Nephron (organoid): Measurements from ENCODE around the gene ZSWIM6.
"Not testable (repeated sequence)": the region's sequence is repeated elsewhere in the genome, so short reads cannot be mapped to it uniquely, and the experiment has no call there.

ENCODE experiments used
- H3K27ac Mint-ChIP-seq, 3 experiments: 2 replicates each; pipeline ENCODE4 v1.8.0; 2020; ENCODE audit warnings: mixed read lengths in 3 of 3, mild to moderate bottlenecking in 2 of 3, moderate library complexity in 1 of 3
- H3K27me3 Mint-ChIP-seq: 2 replicates; pipeline ENCODE4 v1.8.0; 2021; ENCODE audit warnings: low read depth, mild to moderate bottlenecking, moderate library complexity, mixed read lengths
- H3K36me3 Mint-ChIP-seq: 2 replicates; pipeline ENCODE4 v1.8.0; 2020; ENCODE audit warnings: low read depth, mixed read lengths
- H3K4me1 Mint-ChIP-seq: 2 replicates; pipeline ENCODE4 v1.8.0; 2020; ENCODE audit warnings: mixed read lengths
- H3K4me3 Mint-ChIP-seq, 3 experiments: 2 replicates each; pipeline ENCODE4 v1.8.0; 2020; ENCODE audit warnings: mild to moderate bottlenecking in 3 of 3, mixed read lengths in 3 of 3, moderate library complexity in 2 of 3
- H3K9me3 Mint-ChIP-seq: 2 replicates; pipeline ENCODE4 v1.8.0; 2020; ENCODE audit warnings: mixed read lengths
- TF ChIP-seq, protein P1 (sequence below), 3 experiments: fragments of 200-600 bp; sonication (generic); IDR thresholded peaks; one replicate each; pipeline ENCODE4 v1.5.0; 2021; ENCODE audit warnings: antibody characterized with exemption in 3 of 3; ENCODE audit not compliant: unreplicated experiment in 3 of 3

ZSWIM6 gene

DNA sequence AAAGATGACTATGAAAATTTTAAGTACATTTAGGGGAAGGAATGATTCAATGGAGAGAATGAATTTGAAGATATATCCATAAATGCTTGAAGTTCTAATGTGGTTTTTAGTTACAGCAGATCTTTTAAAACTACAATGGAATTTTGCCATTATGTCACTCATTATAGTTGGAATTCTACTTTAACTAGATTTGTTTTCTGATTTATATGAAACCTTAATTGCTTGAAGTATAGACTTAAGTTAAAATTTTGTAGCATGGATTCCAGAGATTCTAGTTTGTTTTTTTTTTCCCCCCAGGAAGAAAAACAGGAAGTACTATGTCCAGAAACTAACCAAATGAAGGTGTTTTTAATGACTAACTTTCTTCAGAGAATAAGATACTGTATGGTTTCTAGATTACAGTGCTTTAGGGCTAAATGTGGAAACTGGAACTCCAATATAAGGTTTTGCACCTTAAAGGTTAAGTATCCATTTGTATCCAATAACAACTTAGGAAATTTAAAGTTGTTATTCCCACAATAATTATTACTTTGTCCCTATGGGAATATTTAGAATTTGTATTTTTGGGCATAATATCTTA, 70.3 kb downstream of the ZSWIM6 start:
- Mint-ChIP-seq H3K36me3 (peaks cover 20% of the 10 kb centered on the region), H3K27me3 (peaks cover 3% of the 10 kb centered on the region), H3K27ac (peak overlapping the region in 2 of 3 experiments; percentile 26 to 70), H3K9me3 (no peaks in the 10 kb centered on the region), H3K4me1 (peaks cover 47% of the 10 kb centered on the region), H3K4me3 (no peak overlapping the region)
- TF ChIP-seq, protein P1, sequence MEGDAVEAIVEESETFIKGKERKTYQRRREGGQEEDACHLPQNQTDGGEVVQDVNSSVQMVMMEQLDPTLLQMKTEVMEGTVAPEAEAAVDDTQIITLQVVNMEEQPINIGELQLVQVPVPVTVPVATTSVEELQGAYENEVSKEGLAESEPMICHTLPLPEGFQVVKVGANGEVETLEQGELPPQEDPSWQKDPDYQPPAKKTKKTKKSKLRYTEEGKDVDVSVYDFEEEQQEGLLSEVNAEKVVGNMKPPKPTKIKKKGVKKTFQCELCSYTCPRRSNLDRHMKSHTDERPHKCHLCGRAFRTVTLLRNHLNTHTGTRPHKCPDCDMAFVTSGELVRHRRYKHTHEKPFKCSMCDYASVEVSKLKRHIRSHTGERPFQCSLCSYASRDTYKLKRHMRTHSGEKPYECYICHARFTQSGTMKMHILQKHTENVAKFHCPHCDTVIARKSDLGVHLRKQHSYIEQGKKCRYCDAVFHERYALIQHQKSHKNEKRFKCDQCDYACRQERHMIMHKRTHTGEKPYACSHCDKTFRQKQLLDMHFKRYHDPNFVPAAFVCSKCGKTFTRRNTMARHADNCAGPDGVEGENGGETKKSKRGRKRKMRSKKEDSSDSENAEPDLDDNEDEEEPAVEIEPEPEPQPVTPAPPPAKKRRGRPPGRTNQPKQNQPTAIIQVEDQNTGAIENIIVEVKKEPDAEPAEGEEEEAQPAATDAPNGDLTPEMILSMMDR (IDR thresholded peaks at IDR 0.05; ENCODE audit: unreplicated experiment in 3 of 3): no peak

DNA sequence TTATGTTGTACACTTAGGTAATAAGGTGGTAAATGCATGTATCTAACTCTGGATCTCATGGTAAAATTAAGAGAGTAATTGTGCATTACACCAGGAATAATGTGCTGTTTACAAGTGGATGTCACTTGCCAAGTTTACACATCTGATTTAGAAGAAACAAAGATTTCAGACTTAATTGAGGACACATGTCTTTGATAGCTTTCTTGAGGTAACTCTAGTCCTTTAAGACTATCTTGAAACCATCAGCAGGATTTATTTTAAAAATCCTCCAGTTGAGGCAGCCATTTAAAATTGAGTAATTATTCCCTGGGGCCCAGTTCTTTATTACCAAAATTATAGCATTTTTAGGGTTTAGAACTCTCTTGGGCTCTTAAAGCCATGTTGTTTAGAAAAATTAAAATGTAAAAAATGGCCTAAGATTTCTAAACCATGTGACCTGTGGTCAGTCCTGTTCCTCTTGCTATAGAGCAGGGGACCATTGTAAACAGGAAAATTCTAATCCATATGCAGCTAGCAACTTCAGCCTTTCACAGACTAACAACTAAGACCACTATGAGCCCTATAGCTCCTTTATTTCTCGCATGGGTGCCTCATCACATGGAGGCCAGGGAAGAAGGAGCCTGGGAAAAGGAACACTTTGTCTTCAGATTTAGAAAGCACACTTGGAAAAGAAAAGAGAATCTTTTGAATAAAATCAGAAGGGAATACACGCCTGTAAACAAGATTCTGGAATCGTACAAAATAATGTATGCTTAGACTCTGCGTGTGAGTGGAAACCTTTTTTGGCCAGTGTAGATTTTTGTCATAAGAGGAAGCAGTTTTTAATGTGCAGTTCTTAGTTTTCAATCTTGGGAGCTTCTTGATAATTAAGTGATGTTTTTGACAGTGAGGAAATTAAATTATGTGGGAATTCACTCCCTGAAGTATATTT, 71.2 kb downstream of the ZSWIM6 start:
- Mint-ChIP-seq H3K9me3 (no peaks in the 10 kb centered on the region), H3K36me3 (peaks cover 15% of the 10 kb centered on the region), H3K4me1 (peaks cover 55% of the 10 kb centered on the region), H3K4me3 (no peak overlapping the region), H3K27me3 (peaks cover 3% of the 10 kb centered on the region), H3K27ac (peak overlapping the region; percentile 67 to 84 (median 70))
- TF ChIP-seq, protein P1 (IDR thresholded peaks at IDR 0.05; ENCODE audit: unreplicated experiment in 3 of 3): no peak

DNA sequence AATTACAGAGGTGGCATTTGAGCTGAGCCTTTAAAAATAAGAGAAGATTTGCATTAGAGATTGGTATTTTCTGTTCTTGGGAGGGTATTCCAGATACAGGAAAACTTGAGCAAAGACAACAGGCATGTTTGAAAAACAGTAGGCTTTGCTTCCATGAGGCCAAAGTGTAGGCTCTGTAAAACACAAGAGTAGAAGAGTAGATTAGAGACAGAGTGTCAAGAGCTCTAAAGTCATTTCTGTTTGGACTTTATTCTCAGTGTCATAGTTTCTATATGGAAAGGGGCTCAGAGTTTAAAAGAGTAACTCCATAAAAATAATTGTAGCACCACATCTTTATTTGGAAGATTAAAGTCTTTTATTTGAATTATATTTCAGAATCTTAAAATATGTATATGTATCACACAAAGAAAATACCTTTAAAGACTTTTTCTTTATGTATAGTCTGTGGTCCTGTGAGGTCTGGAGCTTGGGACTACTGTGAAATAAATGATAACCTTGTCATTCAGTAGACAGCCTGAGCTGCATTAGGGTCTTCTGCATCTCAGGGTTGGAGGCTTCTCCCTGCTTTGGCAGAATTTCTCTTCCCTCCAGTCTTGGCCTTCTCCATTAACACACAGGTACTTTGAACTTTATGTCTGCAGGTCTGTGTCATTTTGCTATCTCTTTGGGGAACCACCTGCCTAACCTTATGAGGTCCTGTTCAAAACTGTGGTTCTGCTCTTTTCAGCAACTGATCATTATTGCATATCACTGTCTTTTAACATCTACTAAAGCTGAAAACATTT, 73.6 kb downstream of the ZSWIM6 start:
- Mint-ChIP-seq H3K36me3 (no peaks in the 10 kb centered on the region), H3K9me3 (no peaks in the 10 kb centered on the region), H3K4me3 (no peak overlapping the region), H3K27ac (no peak overlapping the region), H3K27me3 (peaks cover 3% of the 10 kb centered on the region), H3K4me1 (peaks cover 59% of the 10 kb centered on the region)
- TF ChIP-seq, protein P1 (IDR thresholded peaks at IDR 0.05; ENCODE audit: unreplicated experiment in 3 of 3): no peak

DNA sequence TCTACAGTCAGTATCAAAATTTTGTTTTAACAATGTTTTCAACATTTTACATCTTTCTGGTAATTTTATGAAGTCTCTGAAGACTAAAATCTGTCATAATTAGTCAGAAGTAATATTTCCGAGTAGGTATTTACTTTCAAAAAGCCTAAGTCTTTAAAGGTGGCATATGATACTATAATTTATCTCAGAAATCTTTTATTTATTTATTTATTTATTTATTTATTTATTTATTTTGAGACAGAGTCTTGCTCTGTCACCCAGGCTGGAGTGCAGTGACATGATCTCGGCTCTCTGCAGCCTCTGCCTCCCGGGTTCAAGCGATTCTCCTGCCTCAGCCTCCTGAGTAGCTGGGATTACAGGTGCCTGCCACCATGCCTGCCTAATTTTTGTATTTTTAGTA, 74.4 kb downstream of the ZSWIM6 start:
- not testable (repeated sequence) for H3K4me3 Mint-ChIP-seq, H3K27me3 Mint-ChIP-seq, H3K36me3 Mint-ChIP-seq, H3K27ac Mint-ChIP-seq, H3K9me3 Mint-ChIP-seq
- peaks cover 56% of the 10 kb centered on the region for H3K4me1 Mint-ChIP-seq

DNA sequence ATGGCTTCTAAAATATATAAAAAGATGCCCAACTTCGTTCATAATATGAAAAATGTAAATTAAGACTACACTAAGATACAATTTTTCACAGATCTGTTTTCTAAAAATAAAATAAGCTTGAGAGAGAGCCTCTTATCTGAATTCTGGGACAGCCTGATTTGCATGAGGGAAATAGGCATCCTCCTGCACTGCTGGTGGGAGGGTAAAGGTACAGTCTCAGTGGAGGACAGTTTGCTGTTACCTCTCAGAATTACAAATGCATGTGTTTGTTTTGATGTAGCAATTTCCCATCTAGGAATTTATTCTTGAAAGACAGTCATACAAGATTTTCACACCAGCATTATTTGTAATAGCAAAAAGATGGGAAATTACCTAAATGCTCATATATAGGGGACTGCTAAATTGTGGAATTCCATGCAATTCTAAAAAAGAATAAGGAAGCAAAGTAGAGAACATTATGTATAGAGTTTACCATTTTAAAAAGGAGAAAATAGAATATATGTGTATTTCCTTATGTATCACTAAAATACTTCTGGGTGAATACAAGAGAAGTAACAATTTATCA, 75.7 kb downstream of the ZSWIM6 start:
- H3K4me1 Mint-ChIP-seq: peaks cover 50% of the 10 kb centered on the region
- peaks cover 3% of the 10 kb centered on the region for H3K36me3 Mint-ChIP-seq
- H3K4me3 Mint-ChIP-seq: peak overlapping the region; percentile 24 to 83 (median 82)
- peaks cover 3% of the 10 kb centered on the region for H3K27me3 Mint-ChIP-seq
- TF ChIP-seq, protein P1 (IDR thresholded peaks at IDR 0.05; ENCODE audit: unreplicated experiment in 3 of 3): no peak
- H3K9me3 Mint-ChIP-seq: no peaks in the 10 kb centered on the region
- peak overlapping the region; percentile 40 to 83 (median 79) for H3K27ac Mint-ChIP-seq
